HG03139 (cell line): ENCODE data around the gene IRF8.
"Not testable (repeated sequence)": the region's sequence is repeated elsewhere in the genome, so short reads cannot be mapped to it uniquely, and the experiment has no call there.

Experiments
- ATAC-seq: cut with Tn5 transposase; IDR thresholded peaks from one replicate; pipeline ENCODE4 v1.9.1; 2021; ENCODE audit not compliant: unreplicated experiment

The IRF8 gene

DNA sequence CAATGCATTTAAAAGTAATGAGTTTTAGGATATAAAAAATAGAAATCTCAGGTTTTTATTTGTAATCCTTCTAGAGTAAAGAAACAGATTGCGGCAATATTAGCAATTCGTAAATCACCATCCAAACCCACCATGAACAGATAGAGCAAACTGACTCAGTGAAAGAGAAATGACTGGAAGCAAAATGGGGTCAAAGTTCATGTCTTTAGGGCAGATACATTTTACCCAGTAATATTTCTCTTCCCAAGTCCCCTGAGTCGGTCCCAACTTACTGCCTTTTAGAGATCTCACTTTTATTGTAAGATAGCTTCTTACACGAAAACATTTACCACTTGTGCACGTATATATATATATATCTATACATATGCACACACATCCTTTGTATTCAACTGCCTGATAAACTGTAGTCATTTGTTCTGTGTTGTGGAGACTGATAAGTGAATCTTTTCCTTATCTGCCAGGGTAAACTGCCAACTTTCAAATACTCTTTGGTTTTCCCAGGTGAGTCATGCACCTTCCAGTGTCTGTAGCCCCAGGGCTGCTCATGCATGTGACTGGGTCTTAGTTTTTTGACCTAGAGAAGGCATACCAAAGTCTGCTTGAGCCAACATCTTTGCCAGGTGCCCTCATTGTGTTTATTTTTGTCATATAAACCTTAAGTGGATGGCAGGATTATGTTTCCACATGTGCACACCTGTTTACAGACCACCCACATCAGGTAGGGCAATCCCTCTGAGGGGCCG is 7.8 kb upstream of the IRF8 start:
- ATAC-seq: no peak

DNA sequence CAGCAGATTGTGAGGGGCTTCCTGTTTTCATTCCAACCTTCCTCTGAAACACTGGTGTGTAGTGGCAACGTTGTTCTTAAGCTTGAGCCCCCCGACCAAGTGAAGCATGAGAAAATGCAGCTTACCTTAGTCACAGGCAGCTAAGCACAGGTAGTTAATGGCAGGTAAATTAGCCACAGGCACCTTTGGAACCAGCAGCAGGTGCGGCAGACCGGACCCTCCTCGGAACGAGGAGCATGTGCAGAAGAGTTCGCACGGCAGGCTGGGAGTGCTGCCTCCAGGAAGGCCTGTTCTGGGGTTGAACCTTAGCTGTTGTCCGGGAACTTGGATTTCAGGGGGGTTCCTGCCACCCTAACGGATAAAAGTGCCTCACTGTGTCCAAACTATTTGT is 7.2 kb upstream of the IRF8 start:
- no peak for ATAC-seq

DNA sequence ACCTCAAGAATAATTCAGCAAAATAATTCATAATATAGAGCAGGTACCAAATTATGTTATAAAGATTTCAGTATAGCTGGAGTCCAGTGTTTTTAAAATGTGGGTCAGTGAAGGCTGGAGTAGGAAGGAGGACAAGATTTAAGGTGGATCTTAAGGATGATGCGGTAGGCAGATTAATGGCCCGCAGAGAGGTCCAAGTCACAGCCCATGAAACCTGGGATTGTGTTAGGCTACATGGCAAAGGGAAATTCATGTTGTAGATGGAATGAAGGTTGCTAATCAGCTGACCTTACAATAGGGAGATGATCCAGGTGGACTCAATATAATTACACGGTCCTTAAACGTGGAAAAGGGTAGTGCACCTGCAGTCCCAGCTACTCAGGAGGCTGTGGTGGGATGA is 6.2 kb upstream of the IRF8 start:
- no peak for ATAC-seq

DNA sequence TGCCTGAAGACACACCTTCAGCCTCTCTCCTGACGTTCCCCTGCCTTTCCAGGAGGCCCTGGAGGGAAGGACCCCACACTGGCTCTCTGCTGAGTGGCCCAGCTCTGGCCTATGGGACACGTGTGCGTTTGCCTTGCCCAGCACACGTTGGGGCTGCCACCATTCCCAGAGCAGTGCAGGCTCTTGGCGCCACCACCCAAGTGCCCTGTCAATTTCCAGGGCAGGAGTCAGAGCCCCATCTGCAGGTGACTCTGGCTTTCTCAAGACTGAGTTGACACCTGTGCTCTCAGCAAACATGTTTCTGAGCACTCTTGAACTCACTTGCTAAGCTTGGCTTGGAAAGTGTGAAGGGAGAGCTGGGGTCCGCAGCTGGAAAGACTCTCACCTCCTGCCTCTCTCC is 4.7 kb upstream of the IRF8 start:
- no peak for ATAC-seq

DNA sequence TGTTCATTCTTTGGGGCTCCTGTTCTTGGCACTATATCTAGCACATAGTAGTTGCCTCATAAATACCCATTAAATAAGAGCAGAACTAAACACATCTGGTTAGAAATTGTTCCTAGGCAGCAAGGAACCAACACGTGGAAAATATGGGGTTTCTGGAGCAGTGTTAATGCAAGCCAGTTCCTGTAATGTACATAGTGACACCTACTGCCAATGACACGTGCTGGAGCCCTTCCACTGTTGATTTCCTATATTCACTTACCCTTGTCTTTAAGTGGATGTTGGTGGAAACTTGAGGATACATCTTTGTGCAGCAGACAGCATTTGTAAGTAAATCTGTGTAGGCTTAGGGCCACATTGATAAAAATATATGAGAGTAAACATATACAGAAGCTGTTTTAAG is 1.6 kb upstream of the IRF8 start:
- ATAC-seq: no peak

DNA sequence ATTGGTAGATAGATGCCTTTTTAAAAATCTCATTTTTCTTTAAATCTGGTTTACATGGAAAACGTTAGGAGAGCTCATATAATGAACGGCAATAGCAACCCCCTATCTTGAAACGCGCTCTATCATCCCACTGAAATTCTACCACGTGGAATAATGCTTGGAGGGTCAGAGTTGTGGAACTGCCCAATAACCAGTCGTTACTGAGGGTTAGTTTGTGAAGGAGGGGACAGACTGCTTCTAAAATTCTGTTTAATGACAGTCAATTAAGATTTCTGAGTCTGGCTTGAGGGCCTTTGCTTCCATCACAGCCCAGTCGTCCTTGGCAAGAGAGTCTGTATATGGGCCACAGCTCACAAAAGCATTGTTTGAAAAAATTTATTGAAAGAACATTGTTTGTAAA is 482 bp downstream of the IRF8 start:
- no peak for ATAC-seq

DNA sequence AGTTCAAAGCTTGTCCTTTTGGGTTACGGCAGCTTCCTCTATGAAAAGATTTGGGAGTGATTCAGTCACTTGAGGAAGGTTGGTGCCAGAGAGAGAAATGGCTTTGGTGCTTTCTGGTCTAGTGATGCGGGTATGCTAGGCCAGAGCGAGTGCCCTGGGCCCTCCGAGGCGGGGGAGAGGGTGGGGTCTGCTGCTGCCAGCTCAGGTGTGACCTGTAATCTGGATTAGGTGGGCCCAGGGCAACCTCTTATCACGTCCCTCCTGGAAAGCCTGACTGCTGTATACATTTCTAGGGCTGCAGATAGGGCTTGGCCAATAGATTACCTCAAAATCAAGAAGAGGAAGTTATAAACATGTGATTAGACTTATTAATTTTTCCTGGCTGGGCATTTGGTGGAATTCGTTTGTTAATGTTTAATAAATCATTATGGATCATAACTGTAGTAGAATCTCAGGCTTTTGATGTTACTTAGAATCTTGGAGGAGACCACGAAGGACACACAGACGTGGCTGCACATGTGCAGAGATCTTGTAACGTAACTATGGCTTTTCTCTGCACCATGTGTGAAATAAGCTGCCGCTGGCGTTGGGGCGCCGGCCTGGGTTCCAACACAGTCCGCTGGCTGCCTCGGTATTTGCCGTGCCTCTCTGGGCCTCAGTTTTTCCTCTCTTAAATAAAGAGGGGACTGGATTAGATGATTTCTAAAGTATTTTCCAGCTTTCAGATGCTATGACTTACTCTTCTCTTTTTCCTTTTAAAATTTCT is 1.2 kb downstream of the IRF8 start:
- no peak for ATAC-seq

DNA sequence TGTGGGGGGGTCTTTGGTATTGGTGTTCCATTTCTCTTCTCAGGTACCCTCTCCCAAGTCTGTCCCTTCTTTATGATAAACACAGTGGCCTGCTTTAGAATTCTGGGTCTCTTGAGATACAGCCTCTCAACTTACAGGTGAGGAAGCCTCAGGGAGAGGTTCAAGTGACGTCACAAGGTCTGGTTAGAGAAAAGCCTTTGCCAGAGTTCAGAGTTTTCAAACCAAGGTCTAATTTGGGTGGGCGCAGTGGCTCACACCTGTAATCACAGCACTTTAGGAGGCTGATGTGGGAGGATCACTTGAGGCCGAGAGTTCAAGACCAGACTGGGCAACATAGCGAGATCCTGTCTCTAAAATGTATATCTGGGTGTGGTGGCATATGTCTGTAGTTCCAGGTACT is 2.1 kb downstream of the IRF8 start:
- ATAC-seq: no peak

DNA sequence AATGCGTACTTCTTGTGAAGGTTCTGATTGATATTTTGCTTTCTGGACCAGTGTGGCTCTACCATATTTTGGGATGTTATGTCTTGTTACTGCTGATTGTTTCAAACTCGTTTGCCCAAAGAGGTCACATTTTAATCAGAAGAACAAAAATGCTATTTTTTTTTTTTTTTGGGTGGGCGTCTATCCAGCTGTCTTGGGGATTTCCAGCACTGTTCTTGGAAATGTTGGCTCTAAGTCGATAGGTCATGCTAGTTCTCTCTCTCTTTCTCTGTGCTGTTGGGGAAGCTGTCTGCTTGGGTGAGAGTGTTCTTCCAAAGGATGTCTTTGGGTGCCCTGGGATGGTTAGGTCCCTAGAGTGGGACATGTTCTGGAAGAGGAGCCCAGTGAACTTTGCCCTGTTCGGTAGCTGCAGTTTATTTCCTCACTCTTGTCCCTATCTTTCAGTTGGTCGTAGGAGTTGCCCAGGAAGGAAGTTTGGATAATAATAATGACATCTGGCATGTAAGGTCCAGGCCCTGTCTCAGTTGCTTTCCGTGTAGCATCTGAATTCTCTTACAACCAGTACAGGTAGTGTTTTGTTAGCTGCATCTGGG is 2.9 kb downstream of the IRF8 start:
- ATAC-seq: no peak

DNA sequence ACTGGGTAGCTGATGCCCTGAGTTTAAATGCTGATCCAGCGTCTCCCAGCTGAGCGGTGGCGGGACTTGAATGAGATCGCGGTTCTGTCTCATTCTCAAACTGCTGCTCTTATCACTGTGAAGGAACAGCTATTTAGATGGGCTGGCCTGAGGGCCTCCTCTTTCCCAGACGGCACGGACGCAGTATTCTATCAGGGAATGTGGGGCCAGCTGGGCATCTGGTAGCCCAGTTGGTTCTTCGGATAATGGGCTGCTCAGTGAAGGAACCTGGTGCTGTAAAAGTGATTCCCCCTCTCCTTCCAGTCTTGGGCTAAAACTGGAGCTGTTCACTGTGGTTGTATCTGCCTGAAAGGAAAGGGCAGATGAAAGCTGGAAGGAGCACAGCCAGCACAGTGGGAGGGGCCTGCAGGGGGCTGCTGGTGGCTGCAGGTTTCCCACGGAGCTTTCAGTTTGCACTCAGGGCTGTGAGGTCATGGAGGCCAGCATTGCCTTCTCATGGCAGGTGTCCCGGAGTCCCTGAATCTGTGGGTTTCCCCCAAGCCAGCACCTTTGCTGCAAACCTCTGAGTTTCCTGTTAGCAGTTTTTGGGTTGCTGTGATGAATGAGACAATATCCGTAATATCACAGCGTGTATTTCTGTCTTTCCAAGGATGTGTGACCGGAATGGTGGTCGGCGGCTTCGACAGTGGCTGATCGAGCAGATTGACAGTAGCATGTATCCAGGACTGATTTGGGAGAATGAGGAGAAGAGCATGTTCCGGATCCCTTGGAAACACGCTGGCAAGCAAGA is 3.6 kb downstream of the IRF8 start:
- ATAC-seq: peak; percentile 56

DNA sequence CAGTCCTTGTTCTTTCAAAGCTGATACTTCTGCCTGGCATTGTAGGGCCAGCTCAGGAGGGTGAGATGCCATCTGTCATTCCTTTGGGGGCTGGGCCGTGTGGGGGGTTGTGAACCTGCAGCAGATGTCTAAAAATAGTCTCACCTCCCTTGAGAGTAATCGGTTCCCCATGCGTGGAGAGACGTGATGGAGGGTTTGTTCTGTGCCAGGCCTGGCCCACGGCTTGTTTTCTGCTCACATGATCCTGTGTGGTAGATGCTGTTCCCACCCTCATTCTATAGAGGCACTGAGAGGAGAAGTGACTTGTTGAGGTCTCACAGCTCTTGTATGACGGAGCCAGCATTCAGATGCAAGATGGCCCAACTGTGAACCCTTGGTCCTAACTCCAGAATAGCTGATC is 4.6 kb downstream of the IRF8 start:
- no peak for ATAC-seq

DNA sequence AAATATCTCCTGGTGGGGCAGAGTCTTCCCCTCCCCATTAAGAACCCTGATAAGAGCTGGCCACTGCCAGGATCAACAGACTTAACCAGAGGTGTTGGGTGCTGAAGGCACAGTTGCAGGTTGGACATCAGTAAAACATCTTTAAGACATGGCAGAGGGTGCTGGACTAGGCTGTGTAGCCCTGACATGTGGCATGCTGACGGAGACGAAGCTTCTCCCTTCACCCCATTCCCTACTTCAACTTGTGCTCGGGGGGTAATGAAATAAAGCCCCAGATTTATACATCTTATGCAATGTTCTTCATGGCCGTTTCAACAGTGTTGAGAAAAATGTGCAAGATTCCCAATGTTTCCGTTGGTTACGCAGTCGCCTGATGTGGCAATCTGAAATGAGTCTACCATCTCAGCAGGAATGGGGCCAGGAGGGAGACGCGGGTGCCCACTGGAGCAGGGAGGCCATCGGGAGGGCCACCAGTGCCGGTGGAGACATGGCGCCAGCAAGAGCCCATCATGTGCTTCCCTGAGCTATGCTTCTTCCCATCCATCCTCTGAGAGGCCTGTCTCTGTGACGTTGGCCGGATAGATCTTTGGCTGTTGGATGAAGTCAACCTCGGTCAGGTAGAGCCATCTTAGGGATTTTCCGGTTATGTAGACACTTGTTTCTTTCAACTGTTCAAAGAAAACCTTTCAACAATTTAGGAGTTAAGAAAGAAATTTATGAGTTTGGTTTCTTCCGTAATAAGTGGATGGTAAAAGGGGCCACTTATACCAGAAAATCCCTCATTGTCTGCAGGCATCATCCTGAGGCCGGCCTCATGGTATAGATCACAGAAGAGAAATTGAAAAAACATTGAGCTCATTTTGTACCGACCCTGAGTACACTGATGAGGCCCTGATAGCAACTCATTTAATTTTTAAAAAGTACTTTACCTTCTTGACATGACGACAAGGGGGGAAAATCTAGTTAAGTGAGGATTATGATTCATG is 6.4 kb downstream of the IRF8 start:
- no peak for ATAC-seq

DNA sequence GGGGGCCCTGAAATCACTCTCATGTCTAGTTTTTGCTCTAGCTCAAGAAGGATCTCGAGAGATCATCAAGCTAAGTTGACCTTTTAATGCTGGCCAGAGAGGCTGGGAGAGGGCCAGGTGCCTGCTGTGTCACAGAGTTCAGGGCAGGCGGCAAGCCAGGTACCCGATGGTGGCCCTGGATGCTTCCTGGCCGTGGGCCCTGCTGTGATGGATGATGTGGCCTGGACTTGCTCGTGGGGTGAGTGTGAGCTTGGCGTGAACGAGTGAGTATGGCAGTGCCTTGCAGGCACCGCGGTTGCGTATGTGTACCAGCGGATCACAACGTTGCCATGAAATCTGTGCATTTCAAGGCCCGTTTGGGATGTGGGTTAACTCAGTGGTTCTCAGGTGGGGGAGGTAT is 7.4 kb downstream of the IRF8 start:
- no peak for ATAC-seq

DNA sequence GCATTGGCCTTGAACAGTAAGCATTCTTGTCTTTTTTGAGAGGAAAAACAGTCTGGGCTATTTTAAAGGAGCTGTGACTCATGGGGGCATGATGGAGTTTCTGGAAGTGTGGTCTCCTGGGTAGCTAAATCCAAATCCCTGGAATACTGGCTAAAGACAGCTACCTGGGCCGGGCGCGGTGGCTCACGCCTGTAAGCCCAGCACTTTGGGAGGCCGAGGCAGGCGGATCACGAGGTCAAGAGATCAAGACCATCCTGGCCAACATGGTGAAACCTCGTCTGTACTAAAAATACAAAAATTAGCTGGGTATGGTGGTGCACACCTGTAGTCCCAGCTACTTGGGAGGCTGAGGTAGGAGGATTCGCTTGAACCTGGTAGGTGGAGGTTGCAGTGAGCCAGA is 8.3 kb downstream of the IRF8 start:
- ATAC-seq: not testable (repeated sequence)

DNA sequence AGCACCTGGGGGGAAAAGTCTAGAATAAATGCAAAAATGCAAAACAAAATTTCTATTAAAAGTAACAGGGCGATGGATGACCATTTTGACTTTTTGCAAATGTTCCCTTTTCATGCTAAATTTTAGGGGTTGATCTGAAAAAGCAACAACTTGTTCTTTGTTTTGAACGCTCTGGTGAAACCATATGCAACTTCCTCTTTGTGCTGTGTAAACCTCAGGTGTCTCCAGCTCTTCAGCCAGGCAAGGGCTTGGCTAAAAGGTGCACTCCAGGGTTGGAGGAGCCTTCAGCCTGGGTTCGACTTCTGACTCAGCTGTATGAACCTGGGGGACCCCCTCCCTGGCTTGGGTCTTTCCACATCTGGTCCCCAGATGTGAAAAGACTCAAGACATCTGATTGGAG is 9.5 kb downstream of the IRF8 start:
- ATAC-seq: no peak

DNA sequence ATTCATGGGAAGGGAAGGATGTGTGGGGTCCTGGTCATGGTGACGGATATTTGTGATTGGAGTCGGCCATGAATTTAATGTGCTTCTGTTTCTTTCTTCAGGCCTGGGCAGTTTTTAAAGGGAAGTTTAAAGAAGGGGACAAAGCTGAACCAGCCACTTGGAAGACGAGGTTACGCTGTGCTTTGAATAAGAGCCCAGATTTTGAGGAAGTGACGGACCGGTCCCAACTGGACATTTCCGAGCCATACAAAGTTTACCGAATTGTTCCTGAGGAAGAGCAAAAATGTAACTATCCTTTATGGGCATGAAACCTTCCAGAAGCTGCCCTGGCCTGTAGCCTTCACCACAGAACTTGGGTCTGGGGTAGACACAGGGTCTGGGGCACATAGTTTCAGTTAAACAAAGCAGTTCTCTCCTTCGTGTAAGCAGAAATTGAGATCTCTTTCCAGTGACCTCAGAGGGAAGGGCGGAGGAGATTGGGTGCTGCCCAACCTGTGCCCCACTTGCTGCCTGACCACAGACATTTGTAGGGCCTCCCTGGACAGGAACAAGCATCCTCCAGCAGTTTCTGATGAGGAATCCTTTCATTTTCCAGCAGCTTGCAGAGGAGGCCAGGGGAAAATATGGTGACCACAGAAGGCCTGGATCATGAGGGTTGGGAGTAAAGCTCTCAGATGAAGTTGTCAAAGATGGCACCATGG is 10.1 kb downstream of the IRF8 start:
- ATAC-seq: no peak

DNA sequence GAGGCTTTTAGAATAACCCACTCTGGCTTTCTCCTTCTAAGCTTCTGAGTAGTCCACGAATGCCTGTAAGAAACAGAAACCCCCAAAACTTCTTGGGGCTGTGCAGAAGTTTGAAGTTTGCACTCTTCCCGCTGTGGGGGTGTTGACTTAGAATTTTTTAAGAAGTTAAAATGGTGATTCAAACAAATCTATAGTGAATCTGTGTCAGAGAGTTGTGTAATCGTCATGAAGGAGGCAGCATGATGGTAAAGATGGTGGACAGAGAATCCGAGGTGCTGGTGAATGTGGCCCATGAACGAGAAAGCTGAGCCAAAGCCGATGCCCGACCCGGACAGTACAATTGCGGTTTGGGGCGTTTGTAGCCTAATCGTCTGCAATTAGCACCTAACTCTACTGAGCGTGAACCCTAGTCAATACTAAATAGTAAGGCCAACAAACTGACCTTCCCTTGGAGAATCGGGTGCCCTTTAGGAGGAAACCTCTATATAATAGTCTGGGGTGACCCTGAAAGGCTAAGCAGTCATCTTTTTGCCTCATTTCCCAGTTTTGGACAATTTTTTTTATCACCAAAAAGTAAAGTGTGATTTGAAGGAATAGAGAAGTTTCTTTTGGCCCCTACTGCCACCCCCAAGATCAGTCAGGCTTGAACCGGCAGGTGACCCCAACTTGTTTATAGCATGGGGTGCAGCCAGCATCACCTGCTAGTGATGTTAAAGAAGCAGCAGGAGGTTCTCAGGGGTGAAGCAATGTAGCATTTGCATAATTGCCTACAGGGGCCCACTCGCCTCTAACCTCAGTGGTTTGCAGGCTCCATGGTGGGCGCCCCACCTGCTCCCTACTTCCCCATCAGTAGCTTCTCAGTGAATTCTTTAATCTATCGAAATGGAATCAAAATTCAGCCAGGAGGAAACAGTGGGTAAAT is 11.2 kb downstream of the IRF8 start:
- ATAC-seq: no peak

DNA sequence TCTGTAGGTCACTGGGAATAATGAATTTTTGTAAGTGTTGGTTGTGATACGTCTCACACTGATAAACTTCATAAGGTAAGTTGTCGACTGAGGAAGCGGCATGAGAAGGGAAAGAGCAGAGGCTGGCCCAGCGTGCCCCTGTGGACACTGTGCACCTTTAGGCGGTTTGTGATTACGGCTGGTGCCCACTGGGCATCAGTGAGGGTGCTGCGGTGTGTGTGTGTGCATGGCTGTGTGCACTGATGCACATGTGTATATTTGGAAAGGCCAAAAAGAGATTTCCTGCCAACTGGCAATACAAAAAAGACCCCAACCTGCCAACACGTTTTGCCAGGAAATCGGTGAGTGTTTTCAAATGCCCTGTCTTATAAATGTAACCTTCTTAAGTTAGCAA is 11.9 kb downstream of the IRF8 start:
- no peak for ATAC-seq
